Measurements from ENCODE around the gene SPATS2L.

- TF ChIP-seq EP300 (IDR thresholded peaks at IDR 0.05; ENCODE audit: borderline replicate concordance in 1 of 2, low read depth in 1 of 2, low read length in 1 of 2) (no peak), YY1 (IDR thresholded peaks at IDR 0.05; ENCODE audit: low read depth) (no peak), TAF1 (IDR thresholded peaks at IDR 0.05; ENCODE audit: borderline replicate concordance, low read depth, low read length) (no peak)
Observed at GRCh38 chr2:200452377-200452776, 145.9 kb downstream of the SPATS2L start.
